Ovary (tissue), 3 donors: ENCODE data around the gene CEP85.

Source experiments
- CTCF ChIP-seq, 3 donors: fragments of 450-650 bp in 2 of 3; fragments of 200-600 bp in 1 of 3; IDR thresholded peaks; one replicate each; pipeline versions ENCODE4 v1.5.1 to v1.8.0; 2016 to 2022; ENCODE audit warnings: antibody characterized with exemption in 3 of 3, mild to moderate bottlenecking in 1 of 3
- EP300 ChIP-seq: sonication (generic); formaldehyde crosslinking; IDR thresholded peaks from one replicate; pipeline ENCODE4 v1.6.1; 2017; ENCODE audit warnings: antibody characterized with exemption
- POLR2A ChIP-seq: fragments of 450-650 bp; IDR thresholded peaks from one replicate; pipeline ENCODE4 v1.6.1; 2017; ENCODE audit warnings: antibody characterized with exemption, mild to moderate bottlenecking, moderate library complexity
- donor health status: DM: no; HTN: no; CAD: no.

- TF ChIP-seq CTCF (IDR thresholded peaks at IDR 0.05): no peak
- TF ChIP-seq POLR2A: no peak
- no peak for TF ChIP-seq EP300
Measured at GRCh38 chr1:26327956-26328362, 94.0 kb downstream of the CEP85 start.
